HEK293T (cell line): ENCODE measurements around the gene VIM.

Experiments
- CTCF ChIA-PET: fragments of 350-600 bp; formaldehyde crosslinking; extraction: SDS; loops from one replicate; lab custom pipeline; 2021; ENCODE audit warnings: antibody characterized with exemption, inconsistent platforms; lab: Yijun Ruan, JAX
- POLR2A ChIA-PET: fragments of 350-600 bp; formaldehyde crosslinking; extraction: SDS; loops from one replicate; lab custom pipeline; 2020; ENCODE audit warnings: antibody characterized with exemption, inconsistent platforms; lab: Yijun Ruan, JAX
- DNase-seq: peaks from one replicate; pipeline ENCODE4 v3.0.0; 2012; ENCODE audit warnings: mixed read lengths; ENCODE audit errors: extremely low spot score
- ARNT ChIP-seq: fragments of 450-650 bp; IDR thresholded peaks from 2 replicates; pipeline ENCODE4 v1.6.1; 2017; ENCODE audit warnings: mild to moderate bottlenecking
- BHLHE40 ChIP-seq: fragments of 450-650 bp; IDR thresholded peaks from 2 replicates; pipeline ENCODE4 v1.6.1; 2016; ENCODE audit warnings: mild to moderate bottlenecking, moderate library complexity, borderline replicate concordance
- CTBP1 ChIP-seq: fragments of 450-650 bp; IDR thresholded peaks from 2 replicates; pipeline ENCODE4 v1.6.1; 2016; ENCODE audit warnings: borderline replicate concordance
- ELF4 ChIP-seq: fragments of 450-650 bp; IDR thresholded peaks from 2 replicates; pipeline ENCODE4 v1.6.1; 2017; ENCODE audit warnings: antibody characterized with exemption
- FOXA1 ChIP-seq: fragments of 450-650 bp; IDR thresholded peaks from 2 replicates; pipeline ENCODE4 v1.6.1; 2016; ENCODE audit warnings: mild to moderate bottlenecking
- FOXK2 ChIP-seq: fragments of 450-650 bp; IDR thresholded peaks from 2 replicates; pipeline ENCODE4 v1.6.1; 2016; ENCODE audit warnings: mild to moderate bottlenecking
- FOXM1 ChIP-seq: fragments of 450-650 bp; IDR thresholded peaks from 2 replicates; pipeline ENCODE4 v1.6.1; 2017; ENCODE audit warnings: mild to moderate bottlenecking, borderline replicate concordance
- HDGF ChIP-seq: fragments of 450-650 bp; IDR thresholded peaks from 2 replicates; pipeline ENCODE4 v1.6.1; 2017; ENCODE audit warnings: antibody characterized with exemption, borderline replicate concordance
- L3MBTL2 ChIP-seq: fragments of 450-650 bp; conservative IDR thresholded peaks from 2 replicates; pipeline ENCODE4 v1.6.1; 2016; ENCODE audit warnings: mild to moderate bottlenecking
- LEF1 ChIP-seq: fragments of 450-650 bp; IDR thresholded peaks from 2 replicates; pipeline ENCODE4 v1.6.1; 2017; ENCODE audit warnings: mild to moderate bottlenecking, borderline replicate concordance
- NFRKB ChIP-seq: fragments of 450-650 bp; IDR thresholded peaks from 2 replicates; pipeline ENCODE4 v1.6.1; 2016; ENCODE audit warnings: mild to moderate bottlenecking, moderate library complexity
- PKNOX1 ChIP-seq: fragments of 450-650 bp; IDR thresholded peaks from 2 replicates; pipeline ENCODE4 v1.6.1; 2016
- SP1 ChIP-seq: fragments of 450-650 bp; IDR thresholded peaks from 2 replicates; pipeline ENCODE4 v1.6.1; 2017
- SUZ12 ChIP-seq: fragments of 450-650 bp; IDR thresholded peaks from 2 replicates; pipeline ENCODE4 v1.6.1; 2016; ENCODE audit warnings: mild to moderate bottlenecking
- TARDBP ChIP-seq: fragments of 450-650 bp; IDR thresholded peaks from 2 replicates; pipeline ENCODE4 v1.6.1; 2016
- ZNF384 ChIP-seq: fragments of 450-650 bp; IDR thresholded peaks from 2 replicates; pipeline ENCODE4 v1.6.1; 2016

Gene VIM

GRCh38 chr10:17188644-17189172 is 39.3 kb upstream of the VIM start:
- ChIA-PET CTCF (no interaction called here), POLR2A (interaction anchor here (0.7 to 0.8 kb wide), 2 partner anchors 40 to 1328 kb away, joined by 3 to 6 read pairs; partner anchors contain the start of genes MINDY3 and VIM)
- TF ChIP-seq SP1 (no peak), SUZ12 (no peak), LEF1 (no peak), ELF4 (no peak), PKNOX1 (no peak), ZNF384 (no peak), CTBP1 (no peak), FOXM1 (no peak), NFRKB (no peak), ARNT (no peak), TARDBP (no peak), HDGF (no peak), FOXK2 (no peak), L3MBTL2 (no peak), BHLHE40 (no peak)
- DNase-seq = no peak

- POLR2A ChIA-PET = interaction anchor here (0.9 to 1.2 kb wide), 2 partner anchors 10 to 38 kb away, joined by 3 read pairs; no protein-coding TSS in a partner anchor
- CTCF ChIA-PET = interaction anchor here (1.0 kb wide), 1 partner anchor 37 kb away, joined by 6 read pairs; no protein-coding TSS in a partner anchor
- no peak for DNase-seq
- TF ChIP-seq BHLHE40 (no peak), TARDBP (no peak), FOXM1 (no peak), LEF1 (no peak), ELF4 (no peak), FOXK2 (no peak), FOXA1 (no peak), SUZ12 (no peak), CTBP1 (no peak), HDGF (no peak), PKNOX1 (no peak), L3MBTL2 (no peak), NFRKB (no peak)
Measured at GRCh38 chr10:17190602-17191001, 37.4 kb upstream of the VIM start.

GRCh38 chr10:17195083-17195482 is 33.0 kb upstream of the VIM start:
- ChIA-PET CTCF (no interaction called here), POLR2A (no interaction called here)
- DNase-seq = no peak
- TF ChIP-seq FOXM1 = no peak
- no peak for TF ChIP-seq FOXK2
- no peak for TF ChIP-seq SP1
- no peak for TF ChIP-seq NFRKB

- CTCF ChIA-PET = interaction anchor here (0.6 kb wide), 1 partner anchor 32 kb away, joined by 3 read pairs; no protein-coding TSS in a partner anchor
- TF ChIP-seq BHLHE40 = no peak
- TF ChIP-seq ZNF384 = no peak
- no peak for TF ChIP-seq SP1
- TF ChIP-seq ARNT = no peak
- TF ChIP-seq HDGF = no peak
- no peak for TF ChIP-seq L3MBTL2
- no peak for TF ChIP-seq FOXM1
- no peak for TF ChIP-seq FOXA1
- no peak for TF ChIP-seq ELF4
- no peak for TF ChIP-seq PKNOX1
- no peak for TF ChIP-seq LEF1
- no peak for TF ChIP-seq NFRKB
- TF ChIP-seq FOXK2 = no peak
- no peak for TF ChIP-seq CTBP1
- TF ChIP-seq TARDBP = no peak
- no peak for TF ChIP-seq SUZ12
- no peak for DNase-seq
- POLR2A ChIA-PET = interaction anchor here (0.6 kb wide), 1 partner anchor 34 kb away, joined by 4 read pairs; no protein-coding TSS in a partner anchor
Measured at GRCh38 chr10:17196045-17196444, 32.0 kb upstream of the VIM start.

GRCh38 chr10:17196573-17196972 is 31.5 kb upstream of the VIM start:
- CTCF ChIA-PET = interaction anchor here (0.6 kb wide), 2 partner anchors 32 to 188 kb away, joined by 3 to 4 read pairs; no protein-coding TSS in a partner anchor
- POLR2A ChIA-PET = no interaction called here
- no peak for DNase-seq
- no peak for TF ChIP-seq BHLHE40
- TF ChIP-seq SP1 = no peak
- TF ChIP-seq ARNT = no peak
- no peak for TF ChIP-seq CTBP1
- TF ChIP-seq LEF1 = no peak
- TF ChIP-seq ELF4 = no peak
- TF ChIP-seq ZNF384 = no peak
- no peak for TF ChIP-seq FOXA1
- no peak for TF ChIP-seq L3MBTL2
- no peak for TF ChIP-seq PKNOX1
- no peak for TF ChIP-seq NFRKB
- TF ChIP-seq FOXK2 = no peak
- TF ChIP-seq TARDBP = no peak
